ENCODE measurements around the gene ZBTB12.

Gene ZBTB12, protein sequence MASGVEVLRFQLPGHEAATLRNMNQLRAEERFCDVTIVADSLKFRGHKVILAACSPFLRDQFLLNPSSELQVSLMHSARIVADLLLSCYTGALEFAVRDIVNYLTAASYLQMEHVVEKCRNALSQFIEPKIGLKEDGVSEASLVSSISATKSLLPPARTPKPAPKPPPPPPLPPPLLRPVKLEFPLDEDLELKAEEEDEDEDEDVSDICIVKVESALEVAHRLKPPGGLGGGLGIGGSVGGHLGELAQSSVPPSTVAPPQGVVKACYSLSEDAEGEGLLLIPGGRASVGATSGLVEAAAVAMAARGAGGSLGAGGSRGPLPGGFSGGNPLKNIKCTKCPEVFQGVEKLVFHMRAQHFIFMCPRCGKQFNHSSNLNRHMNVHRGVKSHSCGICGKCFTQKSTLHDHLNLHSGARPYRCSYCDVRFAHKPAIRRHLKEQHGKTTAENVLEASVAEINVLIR

DNA sequence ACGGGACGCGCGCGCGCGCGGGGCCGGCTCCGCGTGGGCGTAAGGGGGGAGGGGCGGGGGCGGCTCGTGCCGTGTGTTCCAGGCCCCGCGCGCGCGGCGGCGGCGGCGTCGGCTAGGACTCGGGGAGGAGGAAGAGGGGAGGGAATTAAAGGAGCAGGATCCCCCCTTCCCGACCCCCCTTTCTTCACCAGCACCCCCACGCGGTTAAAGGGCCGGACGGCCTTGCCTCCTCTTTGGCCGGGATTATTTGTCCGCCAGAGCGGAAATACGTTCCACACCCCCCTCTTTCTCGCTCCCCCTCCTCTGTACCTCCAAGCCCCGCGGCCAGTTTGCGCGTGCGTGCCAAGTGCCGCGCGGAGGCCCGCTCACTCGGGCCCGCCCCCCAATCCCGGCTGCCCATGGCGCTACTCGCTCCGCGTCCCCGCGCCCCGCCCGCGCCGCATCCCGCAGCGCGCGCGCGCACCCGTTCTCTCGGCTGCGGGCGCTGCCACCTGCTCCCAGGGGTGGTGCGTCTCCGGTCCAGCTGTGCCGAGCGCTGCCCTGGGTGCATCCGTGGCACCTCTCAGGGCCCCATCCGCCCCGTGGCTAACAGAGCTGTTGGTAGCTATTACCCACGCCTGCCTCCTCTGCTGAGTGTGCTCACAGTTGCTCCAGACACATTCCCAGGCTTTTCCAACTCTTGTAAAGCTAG lies at the start of gene ZBTB12:
Gene ZBTB12 (minus strand): TSS at position 134 of the 691 bp plus-strand sequence. CDS start 781 bp downstream, outside the sequence.
- peak within 1 kb of the TSS; percentile 92 for H3K27ac Mint-ChIP-seq
- H3K36me3 Mint-ChIP-seq, result no peaks in the 10 kb centered on the region
- H3K27me3 Mint-ChIP-seq, result no peaks in the 10 kb centered on the region
- H3K9me3 Mint-ChIP-seq, result no peaks in the 10 kb centered on the region
- H3K4me1 Mint-ChIP-seq, result peaks cover 27% of the 10 kb centered on the region
- H3K4me3 Mint-ChIP-seq, result peak within 1 kb of the TSS; percentile 84

DNA sequence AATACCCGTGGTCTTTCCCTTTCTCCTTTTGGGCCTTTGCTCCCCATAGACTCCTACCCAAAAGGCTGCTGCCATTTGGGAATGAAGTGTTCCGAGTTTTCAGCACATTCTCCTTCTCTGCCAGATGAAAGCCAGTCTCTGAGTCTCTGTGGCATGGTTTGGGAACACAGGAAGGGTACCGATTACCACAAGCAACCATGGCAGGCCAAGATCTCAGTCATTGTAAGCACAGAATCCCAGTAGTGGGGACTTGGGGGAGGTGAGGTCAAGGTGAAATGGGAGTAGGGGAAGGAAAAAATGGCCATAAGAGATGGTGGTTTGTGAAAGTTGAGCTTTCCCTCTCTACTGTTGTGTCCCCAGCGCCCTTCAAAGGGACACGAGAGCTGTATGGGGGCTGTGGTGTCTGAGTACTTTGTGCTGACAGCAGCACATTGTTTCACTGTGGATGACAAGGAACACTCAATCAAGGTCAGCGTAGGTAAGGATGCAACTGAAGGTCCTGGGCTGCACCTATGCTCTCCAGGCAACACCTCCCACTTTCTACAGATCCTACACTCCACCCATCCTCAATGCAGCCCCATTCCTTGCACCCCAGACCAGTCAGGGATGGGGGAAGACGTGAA lies 48.2 kb upstream of the ZBTB12 start:
- H3K9me3 Mint-ChIP-seq, result no peaks in the 10 kb centered on the region
- H3K36me3 Mint-ChIP-seq, result peaks cover 9% of the 10 kb centered on the region
- no peak overlapping the region for H3K27ac Mint-ChIP-seq
- no peak overlapping the region for H3K4me3 Mint-ChIP-seq
- no peaks in the 10 kb centered on the region for H3K27me3 Mint-ChIP-seq
- peaks cover 4% of the 10 kb centered on the region for H3K4me1 Mint-ChIP-seq

DNA sequence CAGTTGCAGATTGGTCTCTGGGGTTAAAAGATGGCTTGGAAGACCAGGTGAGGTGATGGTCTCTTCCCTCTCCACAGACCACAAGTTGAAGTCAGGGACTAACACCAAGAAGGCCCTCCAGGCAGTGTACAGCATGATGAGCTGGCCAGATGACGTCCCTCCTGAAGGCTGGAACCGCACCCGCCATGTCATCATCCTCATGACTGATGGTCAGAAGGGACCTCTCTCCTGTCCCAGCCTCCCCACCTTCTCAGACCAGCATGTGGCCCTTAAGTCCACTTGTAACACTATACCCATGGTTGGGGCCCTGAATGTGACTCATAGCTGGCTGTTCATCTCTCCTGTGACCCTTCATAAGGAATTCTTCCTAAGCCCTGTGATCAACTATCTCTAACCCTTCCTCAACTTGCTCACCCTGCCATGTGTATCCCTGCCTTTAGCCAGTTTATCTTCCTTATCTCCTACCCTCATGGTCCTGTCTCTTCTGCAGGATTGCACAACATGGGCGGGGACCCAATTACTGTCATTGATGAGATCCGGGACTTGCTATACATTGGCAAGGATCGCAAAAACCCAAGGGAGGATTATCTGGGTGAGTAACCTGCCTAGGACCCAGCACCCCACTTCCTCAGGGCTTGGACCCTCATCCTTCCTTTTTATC lies 47.0 kb upstream of the ZBTB12 start:
- no peak overlapping the region for H3K27ac Mint-ChIP-seq
- H3K4me1 Mint-ChIP-seq, result peaks cover 4% of the 10 kb centered on the region
- H3K27me3 Mint-ChIP-seq, result no peaks in the 10 kb centered on the region
- no peak overlapping the region for H3K4me3 Mint-ChIP-seq
- H3K9me3 Mint-ChIP-seq, result no peaks in the 10 kb centered on the region
- peaks cover 7% of the 10 kb centered on the region for H3K36me3 Mint-ChIP-seq

GRCh38 chr6:31948306-31948705 lies 46.4 kb upstream of the ZBTB12 start:
- Mint-ChIP-seq H3K27me3 (no peaks in the 10 kb centered on the region), H3K4me3 (no peak overlapping the region), H3K27ac (no peak overlapping the region), H3K36me3 (peaks cover 5% of the 10 kb centered on the region), H3K9me3 (no peaks in the 10 kb centered on the region), H3K4me1 (peaks cover 4% of the 10 kb centered on the region)

DNA sequence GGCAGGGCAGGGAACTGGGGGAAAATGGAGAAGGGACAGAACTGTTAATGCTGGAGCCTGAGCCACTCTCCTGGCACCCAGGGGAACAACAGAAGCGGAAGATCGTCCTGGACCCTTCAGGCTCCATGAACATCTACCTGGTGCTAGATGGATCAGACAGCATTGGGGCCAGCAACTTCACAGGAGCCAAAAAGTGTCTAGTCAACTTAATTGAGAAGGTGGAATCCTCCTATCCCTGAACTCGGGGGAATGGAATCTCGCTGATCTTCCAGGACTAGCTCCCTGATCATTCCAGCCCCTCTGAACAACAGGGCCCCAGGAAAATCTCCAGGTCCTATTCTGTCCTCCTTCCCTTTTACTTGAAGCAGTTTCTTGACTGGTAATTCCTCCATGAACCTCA lies 46.0 kb upstream of the ZBTB12 start:
- H3K27ac Mint-ChIP-seq, result no peak overlapping the region
- no peaks in the 10 kb centered on the region for H3K27me3 Mint-ChIP-seq
- peaks cover 4% of the 10 kb centered on the region for H3K4me1 Mint-ChIP-seq
- H3K9me3 Mint-ChIP-seq, result no peaks in the 10 kb centered on the region
- H3K36me3 Mint-ChIP-seq, result peaks cover 3% of the 10 kb centered on the region
- H3K4me3 Mint-ChIP-seq, result no peak overlapping the region

DNA sequence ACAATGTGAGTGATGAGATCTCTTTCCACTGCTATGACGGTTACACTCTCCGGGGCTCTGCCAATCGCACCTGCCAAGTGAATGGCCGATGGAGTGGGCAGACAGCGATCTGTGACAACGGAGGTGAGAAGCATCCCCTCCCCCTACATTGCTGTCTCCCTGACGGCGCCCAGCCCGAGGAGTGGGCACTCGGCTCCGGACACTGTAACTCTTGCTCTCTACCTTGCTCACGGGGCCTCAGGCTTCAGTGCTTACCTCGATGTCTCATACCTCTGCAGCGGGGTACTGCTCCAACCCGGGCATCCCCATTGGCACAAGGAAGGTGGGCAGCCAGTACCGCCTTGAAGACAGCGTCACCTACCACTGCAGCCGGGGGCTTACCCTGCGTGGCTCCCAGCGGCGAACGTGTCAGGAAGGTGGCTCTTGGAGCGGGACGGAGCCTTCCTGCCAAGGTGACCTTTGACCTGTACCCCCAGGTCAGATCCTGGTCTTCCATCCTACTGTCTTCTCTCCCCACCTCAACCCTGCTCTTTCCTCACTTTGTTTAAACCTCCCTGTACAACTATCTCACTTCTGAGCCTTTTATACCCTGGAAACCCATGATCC lies 45.3 kb upstream of the ZBTB12 start:
- no peak overlapping the region for H3K4me3 Mint-ChIP-seq
- H3K4me1 Mint-ChIP-seq, result peaks cover 4% of the 10 kb centered on the region
- no peaks in the 10 kb centered on the region for H3K9me3 Mint-ChIP-seq
- no peak overlapping the region for H3K27ac Mint-ChIP-seq
- peaks cover 2% of the 10 kb centered on the region for H3K27me3 Mint-ChIP-seq
- H3K36me3 Mint-ChIP-seq, result no peaks in the 10 kb centered on the region

DNA sequence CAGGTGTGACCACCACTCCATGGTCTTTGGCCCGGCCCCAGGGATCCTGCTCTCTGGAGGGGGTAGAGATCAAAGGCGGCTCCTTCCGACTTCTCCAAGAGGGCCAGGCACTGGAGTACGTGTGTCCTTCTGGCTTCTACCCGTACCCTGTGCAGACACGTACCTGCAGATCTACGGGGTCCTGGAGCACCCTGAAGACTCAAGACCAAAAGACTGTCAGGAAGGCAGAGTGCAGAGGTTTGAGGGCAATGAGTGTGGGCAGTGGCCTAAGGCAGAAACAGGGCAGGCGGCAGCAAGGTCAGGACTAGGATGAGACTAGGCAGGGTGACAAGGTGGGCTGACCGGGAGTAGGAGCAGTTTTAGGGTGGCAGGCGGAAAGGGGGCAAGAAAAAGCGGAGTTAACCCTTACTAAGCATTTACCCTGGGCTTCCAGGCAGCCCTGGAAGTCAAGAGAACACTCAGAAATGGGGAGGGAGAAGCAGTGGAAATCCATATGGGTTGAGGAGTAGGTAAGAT lies 44.5 kb upstream of the ZBTB12 start:
- H3K4me1 Mint-ChIP-seq, result peaks cover 4% of the 10 kb centered on the region
- no peak overlapping the region for H3K27ac Mint-ChIP-seq
- no peaks in the 10 kb centered on the region for H3K36me3 Mint-ChIP-seq
- peaks cover 2% of the 10 kb centered on the region for H3K27me3 Mint-ChIP-seq
- H3K4me3 Mint-ChIP-seq, result no peak overlapping the region
- no peaks in the 10 kb centered on the region for H3K9me3 Mint-ChIP-seq

DNA sequence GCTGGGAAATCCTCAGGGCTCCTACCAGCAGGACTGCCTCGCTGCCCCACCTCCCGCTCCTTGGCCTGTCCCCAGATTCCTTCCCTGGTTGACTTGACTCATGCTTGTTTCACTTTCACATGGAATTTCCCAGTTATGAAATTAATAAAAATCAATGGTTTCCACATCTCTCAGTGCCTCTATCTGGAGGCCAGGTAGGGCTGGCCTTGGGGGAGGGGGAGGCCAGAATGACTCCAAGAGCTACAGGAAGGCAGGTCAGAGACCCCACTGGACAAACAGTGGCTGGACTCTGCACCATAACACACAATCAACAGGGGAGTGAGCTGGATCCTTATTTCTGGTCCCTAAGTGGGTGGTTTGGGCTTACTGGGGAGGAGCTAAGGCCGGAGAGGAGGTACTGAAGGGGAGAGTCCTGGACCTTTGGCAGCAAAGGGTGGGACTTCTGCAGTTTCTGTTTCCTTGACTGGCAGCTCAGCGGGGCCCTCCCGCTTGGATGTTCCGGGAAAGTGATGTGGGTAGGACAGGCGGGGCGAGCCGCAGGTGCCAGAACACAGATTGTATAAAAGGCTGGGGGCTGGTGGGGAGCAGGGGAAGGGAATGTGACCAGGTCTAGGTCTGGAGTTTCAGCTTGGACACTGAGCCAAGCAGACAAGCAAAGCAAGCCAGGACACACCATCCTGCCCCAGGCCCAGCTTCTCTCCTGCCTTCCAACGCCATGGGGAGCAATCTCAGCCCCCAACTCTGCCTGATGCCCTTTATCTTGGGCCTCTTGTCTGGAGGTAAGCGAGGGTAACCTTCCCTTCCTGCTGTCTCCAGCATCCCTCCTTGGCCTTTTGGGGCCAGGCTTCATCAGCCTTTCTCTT lies 43.9 kb upstream of the ZBTB12 start, which contains the start of gene CFB:
Gene CFB (plus strand): TSS at position 589 of the 863 bp plus-strand sequence. CDS start 127 bp downstream, at position 716.
- H3K4me1 Mint-ChIP-seq, result peaks cover 4% of the 10 kb centered on the region
- peaks cover 2% of the 10 kb centered on the region for H3K27me3 Mint-ChIP-seq
- no peaks in the 10 kb centered on the region for H3K9me3 Mint-ChIP-seq
- H3K27ac Mint-ChIP-seq, result peak within 1 kb of the TSS; percentile 23
- H3K36me3 Mint-ChIP-seq, result no peaks in the 10 kb centered on the region
- H3K4me3 Mint-ChIP-seq, result no peak within 1 kb of the TSS

GRCh38 chr6:31945154-31945506 lies 43.2 kb upstream of the ZBTB12 start:
- Mint-ChIP-seq H3K9me3 (no peaks in the 10 kb centered on the region), H3K27ac (peak overlapping the region; percentile 23), H3K27me3 (peaks cover 2% of the 10 kb centered on the region)

GRCh38 chr6:31943742-31944141 lies 41.9 kb upstream of the ZBTB12 start:
- H3K27ac Mint-ChIP-seq, result no peak overlapping the region
- peaks cover 2% of the 10 kb centered on the region for H3K27me3 Mint-ChIP-seq
- peaks cover 4% of the 10 kb centered on the region for H3K4me1 Mint-ChIP-seq
- H3K4me3 Mint-ChIP-seq, result no peak overlapping the region
- no peaks in the 10 kb centered on the region for H3K9me3 Mint-ChIP-seq
- H3K36me3 Mint-ChIP-seq, result no peaks in the 10 kb centered on the region

More at GRCh38 chr6:31945154-31945506, 43.2 kb upstream of the ZBTB12 start:
- H3K4me3 Mint-ChIP-seq, result no peak overlapping the region
- peaks cover 4% of the 10 kb centered on the region for H3K4me1 Mint-ChIP-seq
- H3K36me3 Mint-ChIP-seq, result no peaks in the 10 kb centered on the region

- Mint-ChIP-seq H3K36me3 (no peaks in the 10 kb centered on the region), H3K4me1 (no peaks in the 10 kb centered on the region), H3K27ac (no peak overlapping the region), H3K4me3 (no peak overlapping the region), H3K27me3 (peaks cover 2% of the 10 kb centered on the region), H3K9me3 (no peaks in the 10 kb centered on the region)
These were observed 38.4 kb upstream of the ZBTB12 start for GRCh38 chr6:31940256-31940664.

GRCh38 chr6:31935823-31936222 lies 33.9 kb upstream of the ZBTB12 start:
- H3K27ac Mint-ChIP-seq, result peak overlapping the region; percentile 30

DNA sequence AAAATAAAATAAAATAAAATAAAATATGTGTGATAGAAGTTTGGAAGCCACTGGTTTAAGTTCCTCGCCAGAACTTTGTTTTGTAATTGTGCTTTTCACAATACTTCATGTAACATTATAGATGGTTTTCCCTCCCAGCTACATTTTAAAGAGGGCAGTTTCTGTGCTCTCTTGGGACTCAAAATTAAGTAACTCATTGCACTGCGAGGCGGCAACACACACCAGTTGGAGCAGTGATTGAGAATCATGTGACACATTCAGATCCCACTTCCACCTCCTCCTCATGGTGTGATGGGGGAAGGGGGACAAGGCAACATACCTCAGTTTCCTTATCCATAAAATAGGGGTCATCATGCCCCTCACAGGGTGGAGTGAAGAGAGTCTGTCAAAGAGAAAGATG lies 33.1 kb upstream of the ZBTB12 start:
- Mint-ChIP-seq H3K36me3 (no peaks in the 10 kb centered on the region), H3K27ac (no peak overlapping the region), H3K4me1 (no peaks in the 10 kb centered on the region), H3K4me3 (no peak overlapping the region), H3K9me3 (no peaks in the 10 kb centered on the region), H3K27me3 (peaks cover 3% of the 10 kb centered on the region)

More at GRCh38 chr6:31935823-31936222, 33.9 kb upstream of the ZBTB12 start:
- Mint-ChIP-seq H3K9me3 (no peaks in the 10 kb centered on the region), H3K27me3 (peaks cover 3% of the 10 kb centered on the region), H3K4me3 (no peak overlapping the region), H3K36me3 (no peaks in the 10 kb centered on the region), H3K4me1 (no peaks in the 10 kb centered on the region)

DNA sequence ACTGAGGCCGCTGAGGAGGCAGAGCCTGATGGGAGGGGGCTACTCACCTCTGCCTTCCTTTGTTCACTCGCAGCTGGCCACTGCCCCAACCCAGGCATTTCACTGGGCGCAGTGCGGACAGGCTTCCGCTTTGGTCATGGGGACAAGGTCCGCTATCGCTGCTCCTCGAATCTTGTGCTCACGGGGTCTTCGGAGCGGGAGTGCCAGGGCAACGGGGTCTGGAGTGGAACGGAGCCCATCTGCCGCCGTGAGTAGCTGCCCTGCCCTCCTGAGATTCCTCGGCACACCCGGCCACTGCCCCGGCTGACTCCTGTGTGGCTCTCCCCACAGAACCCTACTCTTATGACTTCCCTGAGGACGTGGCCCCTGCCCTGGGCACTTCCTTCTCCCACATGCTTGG lies 31.7 kb upstream of the ZBTB12 start:
- Mint-ChIP-seq H3K27me3 (peaks cover 3% of the 10 kb centered on the region), H3K9me3 (no peaks in the 10 kb centered on the region), H3K27ac (no peak overlapping the region), H3K4me1 (no peaks in the 10 kb centered on the region), H3K4me3 (no peak overlapping the region), H3K36me3 (no peaks in the 10 kb centered on the region)

Measured in activated naive CD4-positive, alpha-beta T cell treated with anti-CD3 and anti-CD28 coated beads, Interleukin-2, amount 50 U/mL, for 24 hours (primary cell).